Measurements from ENCODE around the gene DENND4C.

DENND4C gene

DNA sequence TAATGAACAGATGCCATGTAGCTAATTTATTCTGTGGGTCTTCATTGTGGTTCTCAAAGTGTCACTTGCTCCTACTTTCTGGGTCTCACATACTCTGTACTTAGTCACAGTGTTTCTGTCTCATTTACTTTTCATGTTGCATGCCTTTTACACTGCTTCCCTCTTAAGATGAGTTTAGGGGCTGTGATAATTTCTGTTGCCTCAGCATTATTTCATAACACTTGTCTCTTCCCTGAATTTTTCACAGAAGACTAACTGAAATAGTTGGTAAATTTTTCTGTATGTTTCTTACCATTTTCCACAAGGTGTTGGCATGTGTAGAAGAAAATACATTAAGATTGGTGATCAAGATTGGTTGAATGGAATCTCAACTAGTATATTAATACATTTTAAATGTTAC, 59.6 kb downstream of the DENND4C start:
- TF ChIP-seq, protein P1, sequence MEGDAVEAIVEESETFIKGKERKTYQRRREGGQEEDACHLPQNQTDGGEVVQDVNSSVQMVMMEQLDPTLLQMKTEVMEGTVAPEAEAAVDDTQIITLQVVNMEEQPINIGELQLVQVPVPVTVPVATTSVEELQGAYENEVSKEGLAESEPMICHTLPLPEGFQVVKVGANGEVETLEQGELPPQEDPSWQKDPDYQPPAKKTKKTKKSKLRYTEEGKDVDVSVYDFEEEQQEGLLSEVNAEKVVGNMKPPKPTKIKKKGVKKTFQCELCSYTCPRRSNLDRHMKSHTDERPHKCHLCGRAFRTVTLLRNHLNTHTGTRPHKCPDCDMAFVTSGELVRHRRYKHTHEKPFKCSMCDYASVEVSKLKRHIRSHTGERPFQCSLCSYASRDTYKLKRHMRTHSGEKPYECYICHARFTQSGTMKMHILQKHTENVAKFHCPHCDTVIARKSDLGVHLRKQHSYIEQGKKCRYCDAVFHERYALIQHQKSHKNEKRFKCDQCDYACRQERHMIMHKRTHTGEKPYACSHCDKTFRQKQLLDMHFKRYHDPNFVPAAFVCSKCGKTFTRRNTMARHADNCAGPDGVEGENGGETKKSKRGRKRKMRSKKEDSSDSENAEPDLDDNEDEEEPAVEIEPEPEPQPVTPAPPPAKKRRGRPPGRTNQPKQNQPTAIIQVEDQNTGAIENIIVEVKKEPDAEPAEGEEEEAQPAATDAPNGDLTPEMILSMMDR (IDR thresholded peaks at IDR 0.05; ENCODE audit: low read length, missing control alignments), result no peak
- H3K4me3 ChIP-seq (replicated peaks; ENCODE audit: low read depth, low read length), result no peak overlapping the region
- no peak for DNase-seq (ENCODE audit: low read depth)

DNA sequence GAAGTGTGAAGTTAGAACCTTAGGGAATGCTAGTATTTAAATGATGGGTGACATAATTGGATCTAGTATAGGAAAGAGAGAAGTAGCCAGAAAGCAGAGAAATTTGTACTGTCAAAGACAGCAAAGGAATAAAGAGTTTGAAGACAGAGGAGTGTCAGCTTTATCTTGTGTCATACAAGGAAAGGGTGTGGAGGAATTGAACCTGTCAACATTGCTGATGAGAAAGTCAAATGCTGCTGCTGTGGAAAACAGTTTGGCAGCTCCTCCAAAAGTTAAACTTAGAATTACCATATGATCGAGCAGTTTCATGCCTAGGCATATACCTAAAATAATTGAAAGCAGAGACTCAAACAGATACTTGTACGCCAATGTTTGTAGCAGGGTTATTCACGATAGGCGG, 63.7 kb downstream of the DENND4C start:
- DNase-seq (ENCODE audit: low read depth), result no peak
- TF ChIP-seq, protein P1 (IDR thresholded peaks at IDR 0.05; ENCODE audit: low read length, missing control alignments), result no peak

DNA sequence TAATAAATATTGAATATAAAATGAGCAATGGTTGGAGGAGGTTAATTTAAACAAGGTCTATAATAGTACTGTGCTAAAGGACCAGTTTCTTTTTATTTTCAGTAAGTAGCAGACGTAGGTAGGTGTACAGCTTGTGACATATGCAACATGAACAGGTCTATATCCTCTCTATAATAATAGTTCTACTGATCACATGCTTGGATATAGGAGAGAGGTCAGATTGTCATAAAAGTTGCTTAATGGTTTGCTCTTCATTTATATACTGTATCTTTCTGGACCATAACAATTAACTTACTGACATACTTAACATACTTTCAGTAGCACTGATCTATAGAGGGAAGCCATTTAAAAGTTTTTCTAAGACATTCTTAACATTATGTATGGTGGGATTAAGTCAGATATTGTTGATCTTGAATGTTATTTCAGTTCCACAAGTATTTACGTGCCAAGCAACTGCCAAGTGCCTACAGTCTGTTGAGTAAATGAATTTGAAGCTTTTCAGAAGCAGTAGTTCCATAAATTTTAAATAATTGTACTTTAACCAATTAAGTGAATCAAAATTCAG, 68.0 kb downstream of the DENND4C start:
- TF ChIP-seq, protein P1 (IDR thresholded peaks at IDR 0.05; ENCODE audit: low read length, missing control alignments), result no peak
- no peak overlapping the region for H3K4me3 ChIP-seq (replicated peaks; ENCODE audit: low read depth, low read length)
- no peak for DNase-seq (ENCODE audit: low read depth)

More for the DNA sequence above, 63.7 kb downstream of the DENND4C start:
- no peak overlapping the region for H3K4me3 ChIP-seq (replicated peaks; ENCODE audit: low read depth, low read length)

DNA sequence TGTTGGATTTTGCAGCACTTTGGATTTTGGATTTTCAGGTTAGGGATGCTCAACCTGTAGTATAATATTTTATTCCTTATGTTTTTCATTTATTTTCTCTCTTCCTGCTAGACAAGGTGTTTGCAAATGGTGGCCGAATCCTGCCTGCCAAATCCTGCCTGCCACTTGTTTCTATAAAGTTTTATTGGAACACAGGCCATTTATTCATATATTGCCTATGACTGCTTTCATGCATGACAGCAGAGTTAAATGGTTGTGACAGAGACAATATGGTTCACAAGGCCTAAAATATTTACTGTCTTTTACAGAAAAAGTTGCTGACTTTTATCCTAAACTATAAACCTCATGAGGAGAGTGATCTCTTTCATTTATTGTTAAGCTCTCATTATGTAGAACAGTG, 72.7 kb downstream of the DENND4C start:
- TF ChIP-seq, protein P1 (IDR thresholded peaks at IDR 0.05; ENCODE audit: low read length, missing control alignments), result no peak
- no peak overlapping the region for H3K4me3 ChIP-seq (replicated peaks; ENCODE audit: low read depth, low read length)
- DNase-seq (ENCODE audit: low read depth), result no peak

DNA sequence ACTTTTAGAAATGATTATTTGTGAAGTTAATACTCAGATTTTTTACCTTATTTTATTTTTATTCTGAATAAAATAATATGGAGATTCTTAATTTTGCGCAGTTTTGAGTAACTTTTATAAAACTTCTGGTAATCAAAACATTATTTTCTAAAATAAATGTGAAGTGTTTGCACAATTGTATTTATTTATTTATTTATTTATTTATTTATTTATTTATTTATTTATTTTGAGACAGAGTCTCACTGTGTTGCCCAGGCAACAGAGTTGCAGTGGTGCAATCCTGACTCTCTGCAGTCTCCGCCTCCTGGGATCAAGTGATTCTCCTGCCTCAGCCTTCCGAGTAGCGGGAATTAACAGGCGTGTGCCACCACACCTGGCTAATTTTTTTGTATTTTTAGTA, 76.1 kb downstream of the DENND4C start:
- H3K4me3 ChIP-seq (replicated peaks; ENCODE audit: low read depth, low read length), result no peak overlapping the region
- DNase-seq (ENCODE audit: low read depth), result no peak
- TF ChIP-seq, protein P1 (IDR thresholded peaks at IDR 0.05; ENCODE audit: low read length, missing control alignments), result no peak

DNA sequence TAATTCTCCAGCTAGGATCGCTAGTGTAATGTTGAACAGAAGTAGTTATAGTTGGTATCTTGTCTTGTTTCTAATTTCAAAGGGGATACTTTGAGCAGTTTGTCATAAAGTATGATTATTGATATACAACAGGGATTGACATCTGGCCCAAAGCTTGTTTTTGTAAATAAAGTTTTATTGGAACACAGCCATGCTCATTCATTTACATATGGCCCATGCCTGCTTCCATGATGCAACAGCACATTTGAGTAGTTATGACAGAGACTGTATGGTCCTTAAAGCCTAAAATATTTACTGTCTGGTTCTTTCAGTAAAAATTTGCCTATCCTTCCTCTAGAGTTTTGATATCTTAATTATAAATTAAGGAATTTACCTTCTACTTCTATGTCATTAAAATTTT, 79.8 kb downstream of the DENND4C start:
- H3K4me3 ChIP-seq (replicated peaks; ENCODE audit: low read depth, low read length), result no peak overlapping the region
- TF ChIP-seq, protein P1 (IDR thresholded peaks at IDR 0.05; ENCODE audit: low read length, missing control alignments), result no peak
- DNase-seq (ENCODE audit: low read depth), result no peak

DNA sequence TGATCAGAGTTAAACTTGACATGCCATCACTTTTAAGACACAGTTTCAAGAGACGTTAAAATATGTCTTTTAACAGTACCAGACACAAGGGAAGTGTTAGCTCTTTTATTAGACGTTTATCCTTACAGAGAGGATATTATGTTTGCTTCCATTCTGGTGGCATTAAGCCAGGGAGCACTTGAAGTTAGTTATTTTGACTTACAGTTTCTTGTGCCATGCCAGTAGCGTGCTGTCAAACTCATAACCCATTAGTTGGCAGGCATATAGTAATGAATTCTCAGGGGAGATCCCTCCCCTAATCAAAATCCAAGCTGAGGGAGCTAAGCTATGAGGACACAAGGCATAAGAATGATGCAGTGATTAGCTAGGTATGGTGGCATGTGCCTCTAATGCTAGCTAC, 83.1 kb downstream of the DENND4C start:
- no peak for DNase-seq (ENCODE audit: low read depth)
- H3K4me3 ChIP-seq (replicated peaks; ENCODE audit: low read depth, low read length), result no peak overlapping the region
- TF ChIP-seq, protein P1 (IDR thresholded peaks at IDR 0.05; ENCODE audit: low read length, missing control alignments), result no peak

Data from fibroblast of pulmonary artery (primary cell).